HG03064 (cell line): ENCODE results near the gene PIGH.
"Not testable (repeated sequence)": the region's sequence is repeated elsewhere in the genome, so short reads cannot be mapped to it uniquely, and the experiment has no call there.

ENCODE experiments used
- ATAC-seq: cut with Tn5 transposase; IDR thresholded peaks from one replicate; pipeline ENCODE4 v1.9.1; 2021; ENCODE audit warnings: low read depth; ENCODE audit not compliant: unreplicated experiment

The PIGH gene, protein sequence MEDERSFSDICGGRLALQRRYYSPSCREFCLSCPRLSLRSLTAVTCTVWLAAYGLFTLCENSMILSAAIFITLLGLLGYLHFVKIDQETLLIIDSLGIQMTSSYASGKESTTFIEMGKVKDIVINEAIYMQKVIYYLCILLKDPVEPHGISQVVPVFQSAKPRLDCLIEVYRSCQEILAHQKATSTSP

DNA sequence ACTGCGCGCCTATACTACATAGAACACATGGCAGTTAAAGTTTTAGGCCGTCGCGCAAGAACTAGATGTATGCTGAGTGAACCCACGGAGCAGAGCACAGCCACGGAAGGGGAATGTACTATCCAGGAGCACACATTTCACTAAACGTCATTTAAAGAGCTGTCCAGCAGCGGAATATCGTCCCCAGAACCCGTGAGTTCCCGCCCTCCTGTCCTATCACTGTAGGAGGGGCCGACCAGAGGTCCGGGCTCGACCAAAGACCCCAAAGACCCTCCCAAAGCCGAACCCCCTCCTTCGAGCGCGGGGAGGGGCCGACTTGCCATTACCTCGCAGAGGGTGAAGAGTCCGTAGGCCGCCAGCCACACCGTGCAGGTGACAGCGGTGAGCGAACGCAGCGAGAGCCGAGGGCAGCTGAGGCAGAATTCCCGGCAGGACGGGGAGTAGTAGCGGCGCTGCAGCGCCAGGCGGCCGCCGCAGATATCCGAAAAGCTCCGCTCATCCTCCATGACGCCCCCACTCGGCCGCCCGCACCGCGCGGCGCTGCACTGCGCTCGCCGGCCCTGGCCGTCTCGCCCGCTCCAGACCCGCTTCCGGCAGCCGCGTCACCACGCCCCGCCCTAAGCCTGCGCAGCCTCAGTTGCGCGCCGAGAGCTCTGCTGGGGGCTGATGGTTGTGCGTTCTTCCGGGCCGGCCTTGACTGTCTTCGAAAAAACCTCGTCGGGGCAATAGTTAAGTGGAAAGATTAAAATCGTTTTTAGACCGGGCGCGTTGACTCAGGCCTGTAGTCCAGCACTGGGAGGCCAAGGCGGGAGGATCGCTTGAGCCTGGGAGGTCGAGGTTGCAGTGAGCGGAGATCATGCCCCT is at the start of gene PIGH:
Gene PIGH, minus strand, starts transcription at position 571 of the 864 bp plus-strand sequence. Its CDS starts 65 bp downstream, at position 506.
- peak; percentile 89 for ATAC-seq

- no peak for ATAC-seq
Measured at GRCh38 chr14:67646131-67646530, 46.1 kb upstream of the PIGH start.

DNA sequence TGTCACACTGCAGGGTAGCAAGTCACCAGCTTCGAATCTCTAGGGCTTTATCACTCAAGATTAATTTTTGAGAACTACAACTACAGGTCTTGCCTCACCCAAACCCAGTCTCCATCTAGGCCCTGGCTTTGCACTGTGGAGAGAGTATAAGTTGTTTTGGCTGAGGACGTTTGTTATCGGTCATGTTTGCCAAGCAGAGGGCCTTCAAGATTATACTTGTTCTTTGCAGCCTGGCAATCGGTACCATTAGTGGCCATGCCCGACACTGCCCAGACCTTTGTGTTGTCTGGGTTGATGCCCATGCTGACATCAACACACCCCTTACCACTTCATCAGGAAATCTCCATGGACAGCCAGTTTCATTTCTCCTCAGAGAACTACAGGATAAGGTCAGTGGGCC is 45.3 kb upstream of the PIGH start:
- no peak for ATAC-seq

DNA sequence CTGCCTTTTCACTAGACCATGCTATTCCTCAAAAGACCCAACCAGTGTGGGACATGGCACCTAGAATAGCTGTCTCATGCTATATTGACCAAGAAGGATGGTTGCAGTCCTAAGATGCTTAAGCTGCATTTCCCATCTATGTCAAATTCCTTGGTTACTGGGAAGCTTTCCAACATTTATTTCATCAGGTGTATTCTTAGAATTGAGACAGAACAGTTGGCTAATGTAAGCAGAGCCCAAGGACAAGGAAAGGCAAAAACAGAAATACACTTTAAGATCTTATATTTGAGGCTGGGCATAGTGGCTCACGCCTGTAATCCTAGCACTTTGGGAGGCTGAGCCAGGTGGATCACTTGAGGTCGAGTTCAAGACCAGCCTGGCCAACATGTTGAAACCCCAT is 44.4 kb upstream of the PIGH start:
- ATAC-seq = no peak

- ATAC-seq = no peak
Measured at GRCh38 chr14:67643713-67644112, 43.6 kb upstream of the PIGH start.

DNA sequence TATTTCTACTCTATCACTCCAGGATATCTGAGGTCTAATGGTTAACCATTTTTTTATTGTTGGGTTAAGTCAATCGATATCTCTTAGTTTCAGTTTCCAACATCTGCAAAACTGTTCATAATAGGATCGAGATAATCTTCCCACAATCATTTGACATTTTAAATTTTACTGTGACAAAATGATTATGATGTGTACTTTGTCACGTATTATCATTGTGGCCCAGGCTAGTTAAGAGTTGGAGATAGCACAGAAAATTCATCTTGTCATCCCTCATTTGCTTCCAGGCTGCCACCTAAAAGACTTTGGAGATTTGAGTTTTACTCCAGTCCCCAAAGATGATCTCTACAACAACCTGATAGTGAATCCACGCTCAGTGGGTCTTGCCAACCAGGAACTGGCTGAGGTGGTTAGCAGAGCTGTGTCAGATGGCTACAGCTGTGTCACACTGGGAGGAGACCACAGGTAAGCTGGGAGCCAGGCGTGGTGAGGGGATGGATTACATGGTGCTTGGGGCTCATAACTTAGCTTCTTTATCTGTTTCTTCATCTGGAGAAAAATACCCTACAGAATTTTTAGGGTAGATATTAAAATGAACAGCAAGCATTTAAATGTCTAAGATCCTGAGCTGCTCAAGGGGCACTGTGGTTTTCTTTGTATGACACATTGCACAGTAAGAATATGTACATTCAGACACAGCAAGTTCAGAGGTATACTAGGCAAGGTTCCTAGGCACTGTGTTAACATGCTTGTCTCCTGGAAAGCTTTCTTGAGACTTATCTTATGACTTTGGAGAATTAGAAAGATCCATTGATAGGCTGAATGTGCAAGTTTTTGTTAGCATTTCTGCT is 42.1 kb upstream of the PIGH start:
- no peak for ATAC-seq

DNA sequence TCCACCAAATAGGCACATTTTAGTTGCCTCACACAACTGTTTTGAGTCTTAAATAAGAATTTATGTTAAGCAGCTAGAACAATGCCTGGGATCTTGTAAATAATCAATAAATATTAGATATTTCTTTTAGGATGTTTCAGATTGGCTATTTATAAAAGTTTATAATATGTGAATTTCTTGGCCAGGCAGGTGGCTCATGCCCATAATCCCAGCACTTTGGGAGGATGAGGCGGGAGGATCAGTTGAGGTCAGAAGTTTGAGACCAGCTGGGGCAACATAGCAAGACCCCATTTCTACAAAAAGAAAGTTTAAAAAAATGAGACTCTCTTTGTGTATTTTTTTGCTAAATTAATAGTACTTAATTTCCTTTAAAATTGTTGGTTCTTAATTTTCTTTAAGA is 41.4 kb upstream of the PIGH start:
- no peak for ATAC-seq

DNA sequence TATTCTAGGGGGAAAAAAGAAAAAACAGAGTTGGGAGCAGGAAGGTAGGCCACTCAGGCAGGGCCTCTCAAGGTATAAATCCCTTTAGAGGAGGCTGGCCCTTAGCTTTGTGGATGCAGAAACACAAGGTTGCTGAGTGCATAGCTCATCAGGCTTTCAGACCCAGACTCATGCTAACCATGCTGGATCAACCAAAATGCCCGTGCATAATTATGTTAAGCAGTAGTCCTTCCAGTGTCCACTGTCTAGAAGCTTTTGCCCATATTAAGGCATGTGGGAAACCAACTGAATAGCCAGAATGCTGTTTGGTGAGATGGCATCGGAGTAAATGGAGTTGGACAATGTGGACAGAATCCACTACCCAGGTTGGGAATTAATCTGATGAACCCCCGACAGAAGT is 38.6 kb upstream of the PIGH start:
- no peak for ATAC-seq

GRCh38 chr14:67636361-67636919 is 36.4 kb upstream of the PIGH start:
- no peak for ATAC-seq

DNA sequence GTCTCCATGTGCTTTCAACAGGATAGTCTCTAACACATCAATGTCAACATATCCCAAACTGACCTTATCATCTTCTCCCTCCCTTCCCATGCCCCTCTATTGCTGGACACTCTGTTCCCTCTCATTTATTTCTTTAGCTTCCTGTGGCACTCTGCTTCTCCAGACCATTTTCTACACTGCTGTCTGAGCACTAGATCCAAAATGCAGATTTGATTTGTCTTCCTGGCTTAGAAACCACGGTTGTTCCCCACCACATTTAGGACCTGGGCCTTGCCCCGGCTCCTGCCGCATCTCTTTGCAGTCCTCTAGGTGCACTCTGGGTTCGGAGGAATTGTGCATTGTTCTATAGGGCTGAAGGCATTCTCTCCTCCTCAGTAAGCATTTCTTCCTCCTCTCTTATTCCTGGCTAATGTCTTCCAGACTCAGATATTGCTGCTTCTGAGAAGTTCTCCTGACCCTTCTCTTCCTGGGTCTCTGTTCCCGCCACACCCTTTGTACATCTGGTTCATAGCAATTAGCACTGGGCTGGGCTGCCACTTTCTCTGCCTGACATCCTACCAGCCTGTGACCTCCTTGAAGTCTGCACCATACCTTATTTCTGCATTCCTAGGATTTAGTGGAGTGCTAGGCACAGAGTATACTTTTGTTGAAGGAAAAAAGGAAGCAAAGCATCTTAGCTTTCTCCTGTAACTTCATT is 33.5 kb upstream of the PIGH start:
- ATAC-seq = no peak

DNA sequence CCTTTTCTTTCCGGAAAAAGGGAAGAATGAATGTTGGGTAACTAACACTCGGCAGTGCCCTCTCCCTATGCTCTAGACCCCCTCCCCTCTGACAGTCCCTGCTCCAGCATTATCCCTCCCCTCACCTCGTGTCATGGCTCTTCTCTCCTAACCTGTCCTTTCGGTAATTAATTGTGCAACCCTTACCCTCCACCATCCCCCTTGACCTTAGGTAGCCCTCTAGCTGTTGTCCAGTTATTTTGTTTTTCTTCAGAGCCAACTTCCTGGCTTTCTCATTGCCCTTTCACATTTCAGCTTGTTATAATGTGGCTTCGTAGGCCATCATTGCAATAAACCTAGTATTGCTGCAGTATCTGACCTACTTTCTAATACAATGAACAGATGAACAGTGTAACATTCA is 30.9 kb upstream of the PIGH start:
- ATAC-seq = no peak

DNA sequence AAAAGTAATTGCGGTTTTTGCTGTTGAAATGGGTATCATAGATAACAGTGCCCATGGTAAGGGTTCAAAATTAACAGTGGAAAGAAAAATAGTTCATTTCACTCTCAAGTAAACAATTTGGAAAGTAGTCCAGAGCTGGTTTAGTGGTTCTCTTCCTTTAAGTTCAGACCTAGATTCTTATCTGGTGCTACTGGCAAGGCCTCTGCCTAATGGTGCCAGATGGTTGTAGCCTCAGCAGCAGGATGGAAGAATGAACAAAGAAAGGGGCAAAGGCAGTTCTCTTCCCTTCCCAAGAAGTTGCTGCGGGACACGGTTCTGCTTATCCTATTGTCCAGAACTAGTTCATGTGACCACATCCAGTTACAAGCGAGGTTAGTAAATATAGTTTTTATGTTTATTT is 30.1 kb upstream of the PIGH start:
- ATAC-seq = no peak

DNA sequence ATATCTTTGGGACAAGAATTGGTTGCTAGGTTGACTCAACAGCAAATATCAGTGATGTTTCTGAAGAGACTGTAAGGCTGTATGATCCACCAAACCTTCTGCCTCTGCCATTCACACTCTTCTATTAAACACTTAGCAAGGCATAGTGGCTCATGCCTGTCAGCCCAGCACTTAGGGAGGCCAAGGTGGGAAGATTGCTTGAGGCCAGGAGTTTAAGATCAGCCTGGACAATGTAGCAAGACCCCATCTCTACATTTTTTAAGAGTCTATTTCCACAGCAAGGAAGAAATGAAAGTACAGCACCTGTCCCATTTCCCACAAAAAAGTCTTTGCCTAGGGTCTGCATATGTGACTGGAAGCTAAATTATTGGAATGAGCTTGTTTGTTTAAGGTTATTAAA is 27.5 kb upstream of the PIGH start:
- no peak for ATAC-seq

DNA sequence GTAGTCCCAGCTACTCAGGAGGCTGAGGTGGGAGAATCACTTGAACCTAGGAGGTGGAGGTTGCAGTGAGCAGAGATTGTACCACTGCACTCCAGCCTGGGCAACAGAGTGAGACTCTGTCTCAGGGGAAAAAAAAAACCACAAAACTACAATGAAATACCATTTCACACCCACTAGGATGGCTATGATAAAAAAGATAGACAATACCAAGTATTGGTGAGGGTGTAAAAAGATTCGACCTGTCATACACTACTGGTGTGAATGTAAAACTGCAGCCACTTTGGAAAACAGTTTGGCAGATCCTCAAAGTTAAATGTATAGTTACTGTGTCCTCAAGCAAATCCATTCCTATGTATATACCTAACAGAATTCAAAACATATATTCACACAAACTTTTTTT is 26.1 kb upstream of the PIGH start:
- ATAC-seq = not testable (repeated sequence)

- no peak for ATAC-seq
Measured at GRCh38 chr14:67623114-67623513, 23.0 kb upstream of the PIGH start.

- no peak for ATAC-seq
Measured at GRCh38 chr14:67622675-67623074, 22.6 kb upstream of the PIGH start.

DNA sequence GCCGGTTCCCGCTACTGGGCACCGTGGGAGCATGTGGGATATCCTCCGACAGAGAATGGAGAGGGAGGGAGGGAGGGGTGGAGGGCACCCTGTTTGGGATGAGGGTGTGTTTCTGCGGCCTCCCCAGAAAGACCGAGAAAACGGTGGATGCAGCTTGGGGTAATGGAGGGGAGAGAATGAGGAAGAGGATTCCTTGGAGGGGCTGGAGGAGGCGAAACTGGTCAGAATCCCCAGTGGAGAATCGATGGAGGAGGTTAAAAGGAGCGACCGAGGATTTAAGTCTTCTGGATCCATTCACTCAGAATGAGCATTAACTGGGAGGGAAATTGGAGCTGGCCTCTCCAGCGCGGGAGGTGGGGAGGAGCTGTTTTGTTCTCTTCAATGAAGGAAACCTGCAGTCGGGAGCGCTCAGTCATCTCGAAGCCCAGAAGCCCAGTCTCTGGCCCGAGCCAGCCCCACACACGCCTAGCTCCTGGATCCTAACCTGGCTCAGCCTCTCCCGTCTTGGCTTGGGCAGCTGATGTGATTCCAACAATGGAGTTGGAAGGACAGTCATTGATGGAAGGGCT is 20.2 kb upstream of the PIGH start:
- ATAC-seq = no peak

DNA sequence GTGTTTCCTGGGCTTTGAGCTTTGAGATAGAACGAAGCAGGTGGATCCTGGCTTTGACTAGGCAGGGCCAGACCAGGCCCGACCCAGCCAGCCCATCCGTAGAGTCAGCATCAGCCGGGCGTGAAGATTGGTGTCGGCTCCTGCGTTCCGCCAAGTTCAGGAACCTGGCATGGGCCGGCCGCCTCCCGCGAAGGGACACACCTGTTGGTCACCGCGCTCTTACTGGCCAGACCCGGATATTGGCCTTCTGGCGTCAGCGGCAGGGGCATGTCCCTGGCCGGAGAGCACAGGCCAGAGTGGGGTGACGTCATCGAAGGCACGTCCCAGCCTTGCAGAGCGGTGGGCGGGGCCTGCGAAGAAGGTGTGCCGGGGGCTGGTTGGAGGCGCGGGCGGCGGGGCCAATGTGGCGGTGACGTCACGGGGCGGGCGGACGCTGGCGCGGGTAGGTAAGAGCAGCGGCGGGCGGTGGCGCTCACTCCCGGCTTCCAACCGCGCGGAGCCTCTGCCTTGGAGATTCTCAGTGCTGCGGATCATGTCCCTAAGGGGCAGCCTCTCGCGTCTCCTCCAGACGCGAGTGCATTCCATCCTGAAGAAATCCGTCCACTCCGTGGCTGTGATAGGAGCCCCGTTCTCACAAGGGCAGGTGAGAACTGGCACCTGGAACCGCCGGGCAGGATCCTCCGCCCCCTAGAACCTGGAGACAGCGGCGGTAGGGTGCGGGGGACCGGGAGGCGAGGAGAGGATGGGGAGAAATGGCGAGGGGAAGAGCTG is 19.6 kb upstream of the PIGH start, which contains the start of gene ARG2:
Gene ARG2, plus strand, starts transcription at position 475 of the 771 bp plus-strand sequence. Its CDS starts 58 bp downstream, at position 533.
- ATAC-seq = peak; percentile 82

DNA sequence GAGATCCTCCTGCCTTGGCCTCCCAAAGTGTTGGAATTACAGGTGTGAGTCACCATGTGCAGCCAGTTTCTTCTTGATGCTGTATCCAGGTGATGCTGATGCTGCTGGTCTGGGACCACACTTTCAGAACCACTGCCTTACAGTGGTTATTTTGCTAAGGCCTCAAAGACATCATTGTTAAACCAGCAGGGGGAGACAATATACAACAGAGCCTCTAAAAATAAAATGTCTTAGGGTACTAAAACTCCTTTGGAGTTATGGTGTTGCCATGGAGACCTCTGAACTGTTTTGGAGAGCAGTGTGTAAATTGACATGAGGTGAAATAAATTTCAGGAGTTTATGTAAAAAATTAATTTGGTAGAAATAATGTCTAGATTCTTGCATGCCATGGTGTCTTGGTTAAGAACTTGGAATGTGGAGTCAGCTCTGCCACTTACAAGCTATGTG is 18.6 kb upstream of the PIGH start:
- ATAC-seq = no peak
